ENCODE data around the gene ZCCHC14. TPM values are rescaled to one million over a fixed set of nuclear protein-coding genes. Genes with fewer than 3 reads are reported as not detected.
"Not testable (repeated sequence)": the region's sequence is repeated elsewhere in the genome, so short reads cannot be mapped to it uniquely, and the experiment has no call there.

The ZCCHC14 gene
- total RNA-seq, 4 donors from 2014 or later: 8.9 to 20.5 (median 10.8) TPM

DNA sequence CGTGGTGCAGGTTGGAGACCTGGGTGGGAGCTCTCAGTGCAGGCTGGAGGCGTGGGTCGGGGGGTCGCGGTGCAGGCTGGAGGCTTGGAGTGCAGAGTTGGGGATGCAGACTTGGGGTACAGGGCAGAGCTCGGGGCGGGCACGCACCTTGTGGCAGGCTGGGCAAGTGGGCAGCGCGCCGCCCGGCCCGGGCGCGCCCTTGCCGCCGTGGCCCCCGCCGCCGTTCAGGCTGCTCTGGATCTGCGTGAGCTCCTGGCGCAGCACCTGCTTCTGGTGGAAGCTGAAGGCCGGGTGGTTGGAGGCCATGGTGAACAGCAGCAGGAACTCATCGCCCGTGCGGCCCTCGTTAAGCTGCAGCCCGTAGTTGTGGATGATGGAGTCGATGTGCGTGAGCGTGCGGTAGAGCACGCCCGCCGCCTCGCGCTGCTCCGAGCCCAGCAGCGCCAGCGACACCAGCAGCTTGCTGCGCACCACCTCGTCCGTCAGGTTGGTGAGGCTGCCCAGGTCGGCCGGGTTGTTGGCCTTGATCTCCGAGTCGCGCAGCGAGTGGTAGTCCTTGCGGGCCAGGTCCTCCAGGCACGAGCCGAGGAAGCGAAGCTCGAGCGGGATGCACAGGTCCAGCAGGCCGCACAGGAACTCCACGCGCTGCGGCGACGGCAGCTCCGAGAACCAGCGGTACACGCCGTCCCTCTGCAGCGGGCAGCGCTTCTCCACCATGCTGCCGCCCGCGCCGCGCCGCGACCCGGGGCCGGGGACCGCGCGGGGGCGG, 1.1 kb downstream of the ZCCHC14 start:
- TF ChIP-seq, protein P1, sequence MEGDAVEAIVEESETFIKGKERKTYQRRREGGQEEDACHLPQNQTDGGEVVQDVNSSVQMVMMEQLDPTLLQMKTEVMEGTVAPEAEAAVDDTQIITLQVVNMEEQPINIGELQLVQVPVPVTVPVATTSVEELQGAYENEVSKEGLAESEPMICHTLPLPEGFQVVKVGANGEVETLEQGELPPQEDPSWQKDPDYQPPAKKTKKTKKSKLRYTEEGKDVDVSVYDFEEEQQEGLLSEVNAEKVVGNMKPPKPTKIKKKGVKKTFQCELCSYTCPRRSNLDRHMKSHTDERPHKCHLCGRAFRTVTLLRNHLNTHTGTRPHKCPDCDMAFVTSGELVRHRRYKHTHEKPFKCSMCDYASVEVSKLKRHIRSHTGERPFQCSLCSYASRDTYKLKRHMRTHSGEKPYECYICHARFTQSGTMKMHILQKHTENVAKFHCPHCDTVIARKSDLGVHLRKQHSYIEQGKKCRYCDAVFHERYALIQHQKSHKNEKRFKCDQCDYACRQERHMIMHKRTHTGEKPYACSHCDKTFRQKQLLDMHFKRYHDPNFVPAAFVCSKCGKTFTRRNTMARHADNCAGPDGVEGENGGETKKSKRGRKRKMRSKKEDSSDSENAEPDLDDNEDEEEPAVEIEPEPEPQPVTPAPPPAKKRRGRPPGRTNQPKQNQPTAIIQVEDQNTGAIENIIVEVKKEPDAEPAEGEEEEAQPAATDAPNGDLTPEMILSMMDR (IDR thresholded peaks at IDR 0.05): no peak
- ATAC-seq (ENCODE audit: low FRiP score) (peak; percentile 6), DNase-seq (ENCODE audit: low spot score) (no peak)

DNA sequence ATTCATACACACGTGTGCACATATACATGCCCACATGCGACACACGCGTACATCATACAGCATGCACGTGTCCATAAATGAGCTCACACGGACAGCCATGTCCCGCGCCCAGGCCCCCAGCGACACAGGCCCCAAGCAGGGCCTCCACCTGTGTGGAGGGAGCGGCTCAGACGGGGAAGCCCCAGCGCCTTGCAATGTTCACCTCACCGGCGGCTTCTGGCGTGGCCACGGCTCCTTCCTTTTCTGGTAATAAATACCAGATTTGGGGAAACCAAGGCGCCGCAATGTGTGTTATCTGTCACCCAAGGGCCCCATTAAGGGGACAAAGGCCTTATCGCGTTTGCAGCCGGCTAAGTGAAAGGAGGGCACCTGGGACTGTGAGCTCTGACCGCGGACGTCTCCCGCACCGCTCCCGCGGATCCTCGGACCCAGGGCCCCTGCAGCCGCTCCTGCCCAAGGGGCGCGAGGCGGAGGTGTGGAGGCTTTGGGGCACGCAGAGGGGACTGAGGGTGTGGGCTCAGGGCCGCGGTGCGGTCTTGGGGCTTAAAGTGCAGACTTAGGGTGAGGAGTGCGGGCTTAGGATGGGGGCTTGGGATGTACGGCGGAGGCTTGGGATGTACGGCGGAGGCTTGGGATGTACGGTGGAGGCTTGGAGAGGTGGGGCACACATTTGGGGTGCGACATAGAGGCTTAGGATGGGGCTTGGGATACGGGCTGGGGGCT, 1.9 kb downstream of the ZCCHC14 start:
- ATAC-seq (ENCODE audit: low FRiP score); DNase-seq (ENCODE audit: low spot score): not testable (repeated sequence)

DNA sequence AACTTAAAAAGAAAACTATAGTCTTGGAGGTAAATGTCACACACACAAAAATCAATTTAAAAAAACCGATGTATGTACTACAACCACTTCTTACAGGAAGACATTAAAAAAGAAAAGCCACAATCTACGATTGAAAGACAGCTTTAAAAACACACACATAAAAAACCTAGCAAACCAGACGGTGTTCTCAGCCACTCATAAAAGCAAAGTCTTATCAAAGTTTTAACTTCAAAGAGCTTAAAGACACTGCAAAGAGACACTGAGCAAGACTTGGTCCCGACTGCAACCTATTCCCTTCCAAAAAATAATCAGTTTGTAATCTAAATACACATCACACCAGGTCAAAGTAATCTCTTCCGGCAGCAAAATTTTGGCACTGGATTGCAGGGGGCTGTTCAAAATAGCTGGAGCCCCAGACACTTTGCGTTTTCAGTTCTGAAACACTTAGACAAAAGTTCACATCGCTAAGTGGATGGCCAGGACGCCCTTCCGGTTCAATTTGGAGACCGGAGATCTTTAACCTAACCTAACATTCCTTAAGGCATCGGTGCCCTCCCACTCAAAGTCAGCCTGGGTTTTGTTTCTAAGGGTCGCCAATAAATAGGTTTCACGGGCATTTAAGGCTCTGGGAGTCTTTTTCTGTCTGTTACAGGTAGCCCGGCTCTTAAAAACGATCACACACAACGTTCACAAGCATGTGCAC, 2.6 kb downstream of the ZCCHC14 start:
- TF ChIP-seq, protein P1 (IDR thresholded peaks at IDR 0.05): no peak
- no peak for DNase-seq (ENCODE audit: low spot score)

DNA sequence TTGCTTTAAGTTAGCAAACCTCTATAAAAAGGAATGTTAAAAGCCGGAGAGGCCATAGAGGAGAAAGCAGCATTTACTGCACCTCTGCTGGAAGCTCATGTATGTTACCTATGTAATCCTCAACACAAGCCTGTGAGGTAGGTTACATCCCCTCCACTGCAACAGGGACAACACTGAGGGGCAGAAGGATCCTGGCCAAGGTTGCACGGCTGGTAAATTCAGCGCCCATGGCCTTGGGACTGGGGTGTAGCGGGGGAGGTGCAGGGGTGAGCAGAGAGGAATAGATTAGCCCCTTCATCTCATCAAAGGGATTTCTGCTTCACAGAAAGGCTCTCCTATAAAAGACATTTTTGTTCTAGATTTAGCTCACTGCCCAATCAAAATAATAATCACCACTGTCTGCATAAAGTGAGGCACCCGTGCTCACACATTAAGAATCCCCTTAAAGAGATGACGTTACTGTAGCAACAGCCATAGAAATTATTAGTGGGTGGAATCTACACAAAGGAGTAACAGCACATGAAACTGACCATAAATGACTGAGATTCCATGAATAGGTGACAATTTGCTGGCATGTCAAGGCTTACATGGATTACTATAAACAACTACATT, 3.3 kb downstream of the ZCCHC14 start:
- DNase-seq (ENCODE audit: low spot score) (no peak), ATAC-seq (ENCODE audit: low FRiP score) (no peak)
- TF ChIP-seq, protein P1 (IDR thresholded peaks at IDR 0.05): no peak

More for the DNA sequence above, 2.6 kb downstream of the ZCCHC14 start:
- ATAC-seq (ENCODE audit: low FRiP score): no peak

DNA sequence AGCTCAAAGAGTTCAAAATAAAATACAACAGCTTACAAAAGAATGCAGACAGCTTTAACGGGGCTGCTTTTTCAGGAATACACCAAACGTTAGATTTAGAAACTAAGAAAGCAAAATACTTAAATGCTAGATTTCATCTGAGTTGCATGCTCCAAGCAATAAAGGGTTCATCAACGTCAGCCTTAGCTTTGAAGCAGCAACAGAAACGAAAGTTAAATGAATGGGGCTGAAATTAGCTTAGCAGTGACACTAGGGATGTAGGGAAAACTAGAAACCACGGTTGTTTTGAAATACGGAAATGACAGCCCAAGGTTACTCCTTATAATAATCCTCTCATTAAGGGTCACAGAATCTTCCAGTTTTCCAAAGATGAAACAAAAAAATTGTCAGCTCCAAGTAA, 3.9 kb downstream of the ZCCHC14 start:
- ATAC-seq (ENCODE audit: low FRiP score); DNase-seq (ENCODE audit: low spot score): not testable (repeated sequence)

DNA sequence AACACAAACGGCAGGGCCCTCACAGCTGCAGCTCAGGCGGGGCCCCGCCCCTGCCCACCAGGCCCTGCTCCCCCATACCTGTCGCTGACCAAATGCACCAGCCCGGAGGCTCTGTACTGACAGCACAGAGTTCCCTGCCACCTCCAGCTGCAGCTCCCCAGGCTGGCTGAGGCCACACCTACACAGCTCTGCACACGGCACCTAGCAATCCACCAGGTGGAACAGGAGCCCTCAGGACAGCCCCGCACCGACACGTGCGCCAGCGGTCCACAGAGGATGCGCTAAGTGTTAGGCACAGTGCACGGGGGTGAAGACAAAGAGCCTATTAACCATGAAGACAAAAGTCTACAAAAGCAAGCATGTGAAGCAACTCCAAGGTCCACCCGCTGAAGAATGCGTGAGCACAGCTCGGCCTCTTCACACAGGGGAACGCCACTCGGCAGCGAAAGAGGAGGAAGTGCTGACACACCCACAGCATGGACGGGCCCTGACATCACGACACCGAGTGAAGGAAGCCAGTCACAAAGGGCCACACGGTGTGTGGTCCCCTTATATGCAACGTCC, 5.4 kb downstream of the ZCCHC14 start:
- no peak for ATAC-seq (ENCODE audit: low FRiP score)
- no peak for DNase-seq (ENCODE audit: low spot score)
- TF ChIP-seq, protein P1 (IDR thresholded peaks at IDR 0.05): no peak

DNA sequence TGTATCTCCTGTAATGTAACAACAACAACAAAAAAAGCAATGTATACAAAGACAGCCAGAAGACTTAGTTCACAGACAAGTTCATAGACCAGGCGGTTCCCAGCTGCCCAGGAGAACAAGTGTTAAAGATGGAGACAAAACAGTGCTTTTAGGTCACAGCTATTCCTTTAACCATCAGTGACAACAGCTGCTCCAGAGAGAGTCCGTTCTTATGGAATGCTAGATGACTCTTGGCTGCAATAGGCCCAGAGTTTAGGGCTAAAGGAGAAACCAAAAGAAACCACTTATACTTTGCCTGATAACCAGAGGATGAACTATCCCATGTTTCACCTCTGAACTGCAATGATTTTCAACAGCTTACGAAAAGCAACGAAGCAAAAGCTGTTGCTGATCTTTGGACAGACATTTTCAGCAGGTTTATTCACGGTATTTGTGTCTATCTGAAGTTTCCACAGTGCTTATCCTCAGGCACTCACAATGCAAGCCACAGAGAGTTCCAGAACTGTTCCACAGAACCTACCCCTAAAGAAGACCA, 6.0 kb downstream of the ZCCHC14 start:
- DNase-seq (ENCODE audit: low spot score) (no peak), ATAC-seq (ENCODE audit: low FRiP score) (no peak)
- TF ChIP-seq, protein P1 (IDR thresholded peaks at IDR 0.05): no peak

All from omental fat pad (tissue), 4 donors.